Measurements from ENCODE around the gene MMP17. TPM values are rescaled to one million over a fixed set of nuclear protein-coding genes. Genes with fewer than 3 reads are reported as not detected.

MMP17 gene
- total and polyA plus RNA-seq, 10 of the 15 experiments (the other 5 are each of a cell fraction or from before 2014, with no cell fraction given) = 0.11 to 0.28 (median 0.23) TPM; not detected in 7

GRCh38 chr12:131863711-131864396, 35.7 kb downstream of the MMP17 start:
- no peak for FAIRE-seq
- Histone ChIP-seq H3K9ac (ENCODE audit: control insufficient read depth, insufficient read depth, low read length) (no peak overlapping the region), H3K9me3 (replicated peaks; ENCODE audit: control insufficient read depth, insufficient read depth, low read length) (no peaks in the 10 kb centered on the region), H3K36me3 (ENCODE audit: control insufficient read depth in 2 of 2, insufficient read depth in 2 of 2, low read length in 1 of 2) (no peaks in the 10 kb centered on the region), H3K27ac (ENCODE audit: control insufficient read depth, insufficient read depth) (no peak overlapping the region), H3K4me1 (ENCODE audit: control insufficient read depth, insufficient read depth, low read length) (no peaks in the 10 kb centered on the region), H3K27me3 (replicated peaks in 1 of 2; ENCODE audit: control insufficient read depth in 2 of 2, insufficient read depth in 2 of 2, low read length in 1 of 2) (no peaks in the 10 kb centered on the region), H3K4me2 (ENCODE audit: control insufficient read depth, insufficient read depth) (no peak overlapping the region), H3K4me3 (no peak overlapping the region), H4K20me1 (ENCODE audit: control insufficient read depth, insufficient read depth) (no peaks in the 10 kb centered on the region), H3K79me2 (ENCODE audit: control insufficient read depth, insufficient read depth, low read length) (no peaks in the 10 kb centered on the region), H2AFZ (ENCODE audit: control insufficient read depth, low read depth, low read length) (no peak overlapping the region)
- BruUV-seq (replicated peaks) = no TSS peak
- ChIA-PET CTCF (no interaction called here), RAD21 (ENCODE audit: unreplicated experiment) (no interaction called here), POLR2A (no interaction called here), SMC1A (ENCODE audit: uncharacterized antibody, unreplicated experiment) (no interaction called here)
- TF ChIP-seq DPF2 (IDR thresholded peaks at IDR 0.05) = no peak
- TF ChIP-seq ELK1 (IDR thresholded peaks at IDR 0.05; ENCODE audit: low read depth, low read length) = no peak
- no peak for TF ChIP-seq SMC3 (IDR thresholded peaks at IDR 0.05; ENCODE audit: borderline replicate concordance, low read length)
- no peak for ATAC-seq
- 67% methylated on average over 20 of the region's 24 CpGs for WGBS (ENCODE audit: insufficient coverage, insufficient replicate concordance, low lambda C conversion rate, missing lambda C conversion rate)
- intact Hi-C loops (cut with micrococcal nuclease; ENCODE audit: unreplicated experiment) (no loop called here), in situ Hi-C loops (cut with MboI) (no loop called here)
- no peak for DNase-seq (ENCODE audit: low read depth, low spot score)

- no peak for TF ChIP-seq SUPT20H (IDR thresholded peaks at IDR 0.05; ENCODE audit: borderline replicate concordance, control insufficient read depth, low read depth, low read length)
- no peak for TF ChIP-seq USF1 (IDR thresholded peaks at IDR 0.05; ENCODE audit: borderline replicate concordance, extremely low read length, insufficient read depth, low read depth, low read length)
- no peak for TF ChIP-seq PML (IDR thresholded peaks at IDR 0.05; ENCODE audit: low read length)
- TF ChIP-seq PKNOX1 (IDR thresholded peaks at IDR 0.05) = no peak
- no peak for TF ChIP-seq CHD2 (IDR thresholded peaks at IDR 0.05; ENCODE audit: borderline replicate concordance, low read depth, low read length)
- no peak for TF ChIP-seq ATF7 (IDR thresholded peaks at IDR 0.05; ENCODE audit: low read depth)
- TF ChIP-seq POU2F2 (IDR thresholded peaks at IDR 0.05; ENCODE audit: borderline replicate concordance, low read depth, low read length) = no peak
- TF ChIP-seq EZH2 (IDR thresholded peaks at IDR 0.05; ENCODE audit: borderline replicate concordance, control insufficient read depth, low read depth, low read length) = no peak
- TF ChIP-seq GATAD2B (conservative IDR thresholded peaks at IDR 0.05; ENCODE audit: low read depth) = no peak
- TF ChIP-seq POLR2AphosphoS2 (IDR thresholded peaks at IDR 0.05; ENCODE audit: low read depth, low read length) = no peak
- TF ChIP-seq SMAD5 (IDR thresholded peaks at IDR 0.05; ENCODE audit: low read depth) = no peak
- TF ChIP-seq SMC3 (IDR thresholded peaks at IDR 0.05; ENCODE audit: borderline replicate concordance, low read length) = no peak
- RAD21 ChIA-PET (ENCODE audit: unreplicated experiment) = no interaction called here
- intact Hi-C loops (cut with micrococcal nuclease; ENCODE audit: unreplicated experiment) (no loop called here), in situ Hi-C loops (cut with MboI) (no loop called here)
- no peak overlapping the region for H3K4me2 ChIP-seq (ENCODE audit: control insufficient read depth, insufficient read depth)
- no peak for ATAC-seq
- no peaks in the 10 kb centered on the region for H3K27me3 ChIP-seq (replicated peaks in 1 of 2; ENCODE audit: control insufficient read depth in 2 of 2, insufficient read depth in 2 of 2, low read length in 1 of 2)
- H3K9ac ChIP-seq (ENCODE audit: control insufficient read depth, insufficient read depth, low read length) = no peak overlapping the region
- no TSS peak for BruUV-seq (replicated peaks)
- no peak overlapping the region for H3K4me3 ChIP-seq
- H3K79me2 ChIP-seq (ENCODE audit: control insufficient read depth, insufficient read depth, low read length) = no peaks in the 10 kb centered on the region
- no peak for FAIRE-seq
- SMC1A ChIA-PET (ENCODE audit: uncharacterized antibody, unreplicated experiment) = no interaction called here
- H3K27ac ChIP-seq (ENCODE audit: control insufficient read depth, insufficient read depth) = no peak overlapping the region
- no peak for DNase-seq (ENCODE audit: low read depth, low spot score)
- H2AFZ ChIP-seq (ENCODE audit: control insufficient read depth, low read depth, low read length) = no peak overlapping the region
- no peaks in the 10 kb centered on the region for H3K9me3 ChIP-seq (replicated peaks; ENCODE audit: control insufficient read depth, insufficient read depth, low read length)
- 74% methylated on average over 8 of the region's 8 CpGs for WGBS (ENCODE audit: insufficient coverage, insufficient replicate concordance, low lambda C conversion rate, missing lambda C conversion rate)
- POLR2A ChIA-PET = no interaction called here
- H4K20me1 ChIP-seq (ENCODE audit: control insufficient read depth, insufficient read depth) = no peaks in the 10 kb centered on the region
- no peaks in the 10 kb centered on the region for H3K4me1 ChIP-seq (ENCODE audit: control insufficient read depth, insufficient read depth, low read length)
- CTCF ChIA-PET = no interaction called here
- H3K36me3 ChIP-seq (ENCODE audit: control insufficient read depth in 2 of 2, insufficient read depth in 2 of 2, low read length in 1 of 2) = no peaks in the 10 kb centered on the region
Measured at GRCh38 chr12:131864469-131864868, 36.3 kb downstream of the MMP17 start.

Data from GM12878 (cell line).